ENCODE results near the gene ZNF77.

ZNF77 gene

GRCh38 chr19:2933490-2933910, 11.3 kb downstream of the ZNF77 start:
- Histone ChIP-seq H3K14ac (ENCODE audit: low read length in 2 of 2) (no peak overlapping the region), H2BK12ac (ENCODE audit: low read length in 2 of 2) (no peak overlapping the region), H3K18ac (ENCODE audit: low read depth in 1 of 2, low read length in 2 of 2) (no peak overlapping the region), H4K8ac (ENCODE audit: low read length) (no peak overlapping the region), H3K4me3 (ENCODE audit: insufficient read depth in 1 of 2, low read depth in 1 of 2, low read length in 2 of 2) (peak overlapping the region in 1 of 2 experiments; percentile 61), H2BK120ac (ENCODE audit: low read depth, low read length) (no peak overlapping the region), H3K27me3 (ENCODE audit: control insufficient read depth in 1 of 2, insufficient read depth in 1 of 2, low read length in 2 of 2) (no peaks in the 10 kb centered on the region), H3K4me1 (ENCODE audit: control insufficient read depth, insufficient read depth, low read depth, low read length) (no peaks in the 10 kb centered on the region), H3K9me3 (ENCODE audit: control insufficient read depth, low read length) (peaks cover 52% of the 10 kb centered on the region), H4K91ac (ENCODE audit: low read length) (no peak overlapping the region), H3K23ac (ENCODE audit: low read length in 2 of 2) (no peak overlapping the region), H3K27ac (ENCODE audit: low read length, poor library complexity, severe bottlenecking) (no peak overlapping the region), H3K36me3 (ENCODE audit: control insufficient read depth in 1 of 2, insufficient read depth in 2 of 2, low read depth in 1 of 2, low read length in 2 of 2) (peaks cover 41 to 49% of the 10 kb centered on the region in 2 experiments), H3K79me1 (replicated peaks; ENCODE audit: low read length, poor library complexity, severe bottlenecking) (peaks cover 7% of the 10 kb centered on the region), H3K4ac (ENCODE audit: low read depth in 1 of 2, low read length in 2 of 2) (no peak overlapping the region), H2BK5ac (ENCODE audit: low read depth, low read length, poor library complexity, severe bottlenecking) (no peak overlapping the region), H2BK15ac (ENCODE audit: low read depth, poor library complexity, severe bottlenecking) (no peak overlapping the region), H3K4me2 (ENCODE audit: low read length, poor library complexity, severe bottlenecking) (no peak overlapping the region), H2AK5ac (ENCODE audit: low read length, severe bottlenecking) (no peak overlapping the region), H3K9ac (ENCODE audit: low read length) (no peak overlapping the region), H2AFZ (ENCODE audit: low read depth, low read length) (no peak overlapping the region)
- no peak for DNase-seq
- WGBS: 98% methylated on average over 18 of the region's 18 CpGs

DNA sequence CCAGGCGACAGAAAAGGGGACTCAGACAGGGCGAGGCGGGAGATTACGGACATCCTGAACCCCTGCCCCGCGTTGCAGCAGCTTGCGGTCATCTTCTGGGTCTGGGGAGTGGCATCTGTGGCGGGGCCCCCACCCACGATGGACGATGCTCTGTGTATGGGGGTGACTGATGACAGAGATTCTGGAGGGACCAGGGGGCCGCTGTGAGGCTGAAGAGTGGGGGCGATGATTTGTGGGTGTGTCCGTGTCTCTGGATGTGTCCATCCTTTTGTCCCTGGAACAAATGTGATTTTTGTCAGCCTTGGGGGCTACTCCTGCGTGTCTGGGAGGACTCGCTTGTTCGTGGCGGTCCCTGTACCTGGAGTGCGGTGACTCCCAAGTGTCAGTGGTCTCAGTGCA, 17.7 kb downstream of the ZNF77 start:
- H2BK15ac ChIP-seq (ENCODE audit: low read depth, poor library complexity, severe bottlenecking): no peak overlapping the region
- no peak overlapping the region for H2BK120ac ChIP-seq (ENCODE audit: low read depth, low read length)
- no peak overlapping the region for H4K91ac ChIP-seq (ENCODE audit: low read length)
- H3K36me3 ChIP-seq (ENCODE audit: control insufficient read depth in 1 of 2, insufficient read depth in 2 of 2, low read depth in 1 of 2, low read length in 2 of 2): peaks cover 3 to 15% of the 10 kb centered on the region in 2 experiments
- H3K23ac ChIP-seq (ENCODE audit: low read length in 2 of 2): no peak overlapping the region
- peaks cover 10% of the 10 kb centered on the region for H3K9me3 ChIP-seq (ENCODE audit: control insufficient read depth, low read length)
- H3K79me1 ChIP-seq (replicated peaks; ENCODE audit: low read length, poor library complexity, severe bottlenecking): no peaks in the 10 kb centered on the region
- H3K4ac ChIP-seq (ENCODE audit: low read depth in 1 of 2, low read length in 2 of 2): no peak overlapping the region
- no peak overlapping the region for H3K9ac ChIP-seq (ENCODE audit: low read length)
- no peaks in the 10 kb centered on the region for H3K27me3 ChIP-seq (ENCODE audit: control insufficient read depth in 1 of 2, insufficient read depth in 1 of 2, low read length in 2 of 2)
- H3K14ac ChIP-seq (ENCODE audit: low read length in 2 of 2): no peak overlapping the region
- H3K4me3 ChIP-seq (ENCODE audit: insufficient read depth in 1 of 2, low read depth in 1 of 2, low read length in 2 of 2): no peak overlapping the region
- 97% methylated on average over 18 of the region's 18 CpGs for whole genome bisulfite sequencing
- no peak overlapping the region for H2BK12ac ChIP-seq (ENCODE audit: low read length in 2 of 2)
- no peaks in the 10 kb centered on the region for H3K4me1 ChIP-seq (ENCODE audit: control insufficient read depth, insufficient read depth, low read depth, low read length)
- H4K8ac ChIP-seq (ENCODE audit: low read length): no peak overlapping the region
- H3K4me2 ChIP-seq (ENCODE audit: low read length, poor library complexity, severe bottlenecking): no peak overlapping the region
- H2BK5ac ChIP-seq (ENCODE audit: low read depth, low read length, poor library complexity, severe bottlenecking): no peak overlapping the region
- no peak overlapping the region for H2AFZ ChIP-seq (ENCODE audit: low read depth, low read length)
- DNase-seq: no peak
- no peak overlapping the region for H3K27ac ChIP-seq (ENCODE audit: low read length, poor library complexity, severe bottlenecking)
- no peak overlapping the region for H2AK5ac ChIP-seq (ENCODE audit: low read length, severe bottlenecking)
- H3K18ac ChIP-seq (ENCODE audit: low read depth in 1 of 2, low read length in 2 of 2): no peak overlapping the region

- peaks cover 3 to 15% of the 10 kb centered on the region in 2 experiments for H3K36me3 ChIP-seq (ENCODE audit: control insufficient read depth in 1 of 2, insufficient read depth in 2 of 2, low read depth in 1 of 2, low read length in 2 of 2)
- no peak overlapping the region for H3K14ac ChIP-seq (ENCODE audit: low read length in 2 of 2)
- no peaks in the 10 kb centered on the region for H3K27me3 ChIP-seq (ENCODE audit: control insufficient read depth in 1 of 2, insufficient read depth in 1 of 2, low read length in 2 of 2)
- no peaks in the 10 kb centered on the region for H3K4me1 ChIP-seq (ENCODE audit: control insufficient read depth, insufficient read depth, low read depth, low read length)
- H3K9ac ChIP-seq (ENCODE audit: low read length): no peak overlapping the region
- no peak for DNase-seq
- no peak overlapping the region for H2BK120ac ChIP-seq (ENCODE audit: low read depth, low read length)
- H3K23ac ChIP-seq (ENCODE audit: low read length in 2 of 2): no peak overlapping the region
- H3K4me3 ChIP-seq (ENCODE audit: insufficient read depth in 1 of 2, low read depth in 1 of 2, low read length in 2 of 2): no peak overlapping the region
- H2BK15ac ChIP-seq (ENCODE audit: low read depth, poor library complexity, severe bottlenecking): no peak overlapping the region
- H3K79me1 ChIP-seq (replicated peaks; ENCODE audit: low read length, poor library complexity, severe bottlenecking): no peaks in the 10 kb centered on the region
- no peak overlapping the region for H2BK12ac ChIP-seq (ENCODE audit: low read length in 2 of 2)
- WGBS: 97% methylated on average over 52 of the region's 53 CpGs
- H4K8ac ChIP-seq (ENCODE audit: low read length): no peak overlapping the region
- no peak overlapping the region for H3K18ac ChIP-seq (ENCODE audit: low read depth in 1 of 2, low read length in 2 of 2)
- no peak overlapping the region for H2AFZ ChIP-seq (ENCODE audit: low read depth, low read length)
- no peak overlapping the region for H2AK5ac ChIP-seq (ENCODE audit: low read length, severe bottlenecking)
- H3K4ac ChIP-seq (ENCODE audit: low read depth in 1 of 2, low read length in 2 of 2): no peak overlapping the region
- H2BK5ac ChIP-seq (ENCODE audit: low read depth, low read length, poor library complexity, severe bottlenecking): no peak overlapping the region
- peaks cover 7% of the 10 kb centered on the region for H3K9me3 ChIP-seq (ENCODE audit: control insufficient read depth, low read length)
- no peak overlapping the region for H3K4me2 ChIP-seq (ENCODE audit: low read length, poor library complexity, severe bottlenecking)
- no peak overlapping the region for H3K27ac ChIP-seq (ENCODE audit: low read length, poor library complexity, severe bottlenecking)
- H4K91ac ChIP-seq (ENCODE audit: low read length): no peak overlapping the region
Observed at GRCh38 chr19:2926341-2927031, 18.3 kb downstream of the ZNF77 start.

DNA sequence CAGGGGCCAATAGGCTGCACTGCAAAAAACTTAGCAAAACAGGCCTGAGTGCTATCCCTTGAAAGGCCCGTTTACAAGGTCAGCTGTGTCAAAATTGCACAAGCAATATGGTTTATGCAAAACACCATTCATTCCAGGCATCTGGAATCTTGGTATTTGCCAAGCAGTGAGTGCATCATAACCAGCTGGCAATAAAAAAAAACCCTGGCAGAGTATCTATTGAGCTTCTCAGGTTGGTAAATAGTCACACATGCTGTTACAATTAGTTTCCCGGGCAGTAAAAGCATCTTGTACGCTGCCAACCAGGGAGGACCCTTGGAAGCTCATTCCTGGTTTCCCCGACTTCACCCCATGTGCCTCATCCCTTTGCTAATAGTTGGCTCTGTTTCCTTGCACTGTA, 21.3 kb downstream of the ZNF77 start:
- H2BK5ac ChIP-seq (ENCODE audit: low read depth, low read length, poor library complexity, severe bottlenecking): no peak overlapping the region
- H3K4ac ChIP-seq (ENCODE audit: low read depth in 1 of 2, low read length in 2 of 2): no peak overlapping the region
- no peak overlapping the region for H2BK120ac ChIP-seq (ENCODE audit: low read depth, low read length)
- WGBS: 83% methylated on average over 4 of the region's 4 CpGs
- H4K91ac ChIP-seq (ENCODE audit: low read length): no peak overlapping the region
- H3K4me2 ChIP-seq (ENCODE audit: low read length, poor library complexity, severe bottlenecking): no peak overlapping the region
- no peak overlapping the region for H4K8ac ChIP-seq (ENCODE audit: low read length)
- no peak overlapping the region for H2BK15ac ChIP-seq (ENCODE audit: low read depth, poor library complexity, severe bottlenecking)
- H2AK5ac ChIP-seq (ENCODE audit: low read length, severe bottlenecking): no peak overlapping the region
- no peak overlapping the region for H2BK12ac ChIP-seq (ENCODE audit: low read length in 2 of 2)
- no peak overlapping the region for H3K9ac ChIP-seq (ENCODE audit: low read length)
- no peak overlapping the region for H3K14ac ChIP-seq (ENCODE audit: low read length in 2 of 2)
- H2AFZ ChIP-seq (ENCODE audit: low read depth, low read length): no peak overlapping the region
- peaks cover 11% of the 10 kb centered on the region for H3K9me3 ChIP-seq (ENCODE audit: control insufficient read depth, low read length)
- no peaks in the 10 kb centered on the region for H3K27me3 ChIP-seq (ENCODE audit: control insufficient read depth in 1 of 2, insufficient read depth in 1 of 2, low read length in 2 of 2)
- no peak overlapping the region for H3K4me3 ChIP-seq (ENCODE audit: insufficient read depth in 1 of 2, low read depth in 1 of 2, low read length in 2 of 2)
- H3K18ac ChIP-seq (ENCODE audit: low read depth in 1 of 2, low read length in 2 of 2): no peak overlapping the region
- no peak overlapping the region for H3K23ac ChIP-seq (ENCODE audit: low read length in 2 of 2)
- peaks cover 3% of the 10 kb centered on the region for H3K79me1 ChIP-seq (replicated peaks; ENCODE audit: low read length, poor library complexity, severe bottlenecking)
- no peaks in the 10 kb centered on the region for H3K4me1 ChIP-seq (ENCODE audit: control insufficient read depth, insufficient read depth, low read depth, low read length)
- DNase-seq: no peak
- H3K27ac ChIP-seq (ENCODE audit: low read length, poor library complexity, severe bottlenecking): no peak overlapping the region
- H3K36me3 ChIP-seq (ENCODE audit: control insufficient read depth in 1 of 2, insufficient read depth in 2 of 2, low read depth in 1 of 2, low read length in 2 of 2): peaks cover 7 to 24% of the 10 kb centered on the region in 2 experiments

Data from mesenchymal stem cell (in vitro differentiated cells and primary cell).